GM19395 (cell line): ENCODE measurements around the gene LRFN3.
"Not testable (repeated sequence)": the region's sequence is repeated elsewhere in the genome, so short reads cannot be mapped to it uniquely, and the experiment has no call there.

Experiments
- ATAC-seq: cut with Tn5 transposase; IDR thresholded peaks from one replicate; pipeline ENCODE4 v1.9.1; 2021; ENCODE audit warnings: mild to moderate bottlenecking, moderate library complexity; ENCODE audit not compliant: unreplicated experiment

Gene LRFN3

GRCh38 chr19:35973487-35973886, 37.3 kb downstream of the LRFN3 start:
- no peak for ATAC-seq

DNA sequence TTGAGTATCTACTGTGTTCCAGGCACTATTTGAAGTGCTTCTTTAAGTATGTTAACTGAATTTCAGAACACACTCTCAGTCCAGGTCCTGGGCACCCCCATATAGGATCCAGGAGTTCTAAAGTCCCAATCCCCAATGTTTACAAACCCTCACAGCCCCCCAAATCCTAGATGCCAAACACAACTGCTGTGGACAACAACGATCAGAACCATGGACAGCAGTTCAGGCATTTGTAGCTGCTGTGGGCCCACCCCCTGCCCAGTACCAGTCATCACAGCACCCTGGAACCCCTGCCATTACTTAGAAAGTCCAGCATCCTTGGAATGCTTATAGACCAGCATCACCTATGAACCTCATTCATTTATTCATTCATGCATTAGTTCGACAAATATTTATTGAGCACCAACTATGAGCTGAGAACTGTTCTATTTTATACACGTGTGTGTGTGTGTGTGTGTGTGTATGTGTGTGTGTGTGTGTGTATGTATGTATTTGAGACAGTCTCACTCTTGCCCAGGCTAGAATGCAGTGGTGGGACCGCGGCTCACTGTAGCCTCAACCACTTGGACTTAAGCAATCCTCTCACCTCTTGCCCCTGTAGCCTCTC, 39.5 kb downstream of the LRFN3 start:
- ATAC-seq = no peak

DNA sequence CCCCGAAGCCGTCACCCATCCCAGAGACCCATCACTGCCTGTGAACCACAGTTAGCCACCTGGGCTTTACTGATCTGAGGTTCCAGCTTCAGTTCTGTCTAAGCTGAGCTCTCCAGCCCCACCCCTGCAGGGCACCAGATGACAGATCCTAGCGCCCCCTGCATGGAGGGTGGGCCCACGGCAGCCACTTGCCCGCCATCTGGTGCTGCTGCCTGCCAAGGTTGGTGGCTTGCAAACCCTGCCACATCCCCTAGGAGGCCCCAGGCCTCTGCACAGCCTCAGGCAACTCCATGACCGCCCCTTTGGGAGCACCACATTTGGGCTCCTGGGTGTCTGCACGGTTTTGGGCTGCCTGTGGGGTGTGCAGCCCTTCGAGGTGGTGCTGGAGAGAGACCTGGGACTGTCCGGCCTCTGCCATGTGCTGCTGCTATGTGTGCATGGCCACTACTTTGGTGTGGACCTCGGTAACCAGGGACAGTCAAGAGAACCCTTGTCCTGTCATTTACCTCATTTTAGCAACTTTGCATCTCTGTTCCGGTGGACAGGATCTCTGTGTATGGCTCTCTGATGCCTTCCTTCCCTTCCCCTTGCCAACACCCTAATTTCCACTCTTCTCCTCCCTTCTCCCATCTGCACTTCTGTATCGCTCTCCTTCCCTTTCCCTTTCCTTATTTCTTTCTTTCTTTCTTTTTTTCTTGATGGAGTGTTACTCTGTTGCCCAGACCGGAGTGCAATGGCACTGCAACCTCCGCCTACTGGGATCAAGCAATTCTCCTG, 41.5 kb downstream of the LRFN3 start:
- no peak for ATAC-seq

- no peak for ATAC-seq
Measured at GRCh38 chr19:35978271-35978670, 42.1 kb downstream of the LRFN3 start.

- no peak for ATAC-seq
Measured at GRCh38 chr19:35978832-35979365, 42.7 kb downstream of the LRFN3 start.

- ATAC-seq = not testable (repeated sequence)
Measured at GRCh38 chr19:35980997-35981396, 44.8 kb downstream of the LRFN3 start.

DNA sequence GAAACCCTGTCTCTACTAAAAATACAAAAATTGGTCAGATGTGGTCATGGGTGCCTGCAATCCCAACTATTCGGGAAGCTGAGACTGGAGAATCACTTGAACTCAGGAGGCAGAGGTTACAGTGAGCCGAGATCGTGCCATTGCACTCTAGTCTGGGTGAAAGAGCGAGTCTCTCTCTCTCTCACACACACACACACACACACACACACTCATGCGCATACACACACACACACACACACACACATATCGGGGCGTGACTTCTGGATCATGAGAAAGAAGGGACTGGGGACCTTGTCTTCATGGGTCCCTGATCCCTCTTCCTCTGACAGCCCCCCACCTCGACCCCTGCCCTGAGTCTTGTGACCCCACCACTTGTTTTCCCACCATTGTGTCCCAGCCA, 47.0 kb downstream of the LRFN3 start:
- no peak for ATAC-seq

DNA sequence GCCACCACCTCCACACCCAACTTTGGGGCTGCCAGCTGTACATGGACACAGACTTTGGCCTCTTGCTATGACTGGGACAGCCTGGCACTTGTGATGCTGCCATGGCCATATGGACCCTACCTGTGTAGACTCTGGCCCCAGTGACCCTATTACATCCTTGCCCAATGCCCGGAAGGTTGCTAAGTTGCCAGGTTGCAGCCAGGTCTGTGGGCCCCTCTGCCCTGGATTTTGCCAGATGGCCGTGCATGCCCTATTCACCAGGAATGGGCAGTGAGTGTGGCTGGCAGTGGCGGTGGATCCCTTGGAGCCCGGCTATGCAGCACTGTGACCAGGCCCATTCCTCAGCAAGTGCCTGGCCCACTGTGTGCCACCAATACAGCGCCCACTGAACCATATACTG, 49.9 kb downstream of the LRFN3 start:
- no peak for ATAC-seq

GRCh38 chr19:35986664-35987570, 50.7 kb downstream of the LRFN3 start:
- no peak for ATAC-seq

- ATAC-seq = no peak
Measured at GRCh38 chr19:35987571-35987896, 51.4 kb downstream of the LRFN3 start.

- no peak for ATAC-seq
Measured at GRCh38 chr19:35988824-35989223, 52.6 kb downstream of the LRFN3 start.

DNA sequence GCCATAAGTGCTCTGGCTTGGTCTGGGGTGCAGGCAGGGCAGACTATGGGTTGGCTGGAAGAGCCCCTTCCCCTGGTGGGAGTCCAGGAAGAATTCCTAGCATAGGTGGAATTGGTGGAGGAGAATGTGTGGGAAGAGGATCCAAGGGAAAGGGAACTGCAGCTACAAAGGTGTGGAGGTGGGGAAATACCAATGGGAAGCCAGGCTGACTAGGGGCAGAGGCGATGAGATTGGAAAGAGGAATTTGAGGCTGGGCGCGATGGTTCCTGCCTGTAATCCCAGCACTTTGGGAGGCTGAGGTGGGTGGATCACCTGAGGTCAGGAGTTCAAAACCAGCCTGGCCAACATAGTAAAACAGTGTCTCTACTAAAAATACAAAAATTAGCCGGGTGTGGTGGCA, 54.0 kb downstream of the LRFN3 start:
- ATAC-seq = no peak

DNA sequence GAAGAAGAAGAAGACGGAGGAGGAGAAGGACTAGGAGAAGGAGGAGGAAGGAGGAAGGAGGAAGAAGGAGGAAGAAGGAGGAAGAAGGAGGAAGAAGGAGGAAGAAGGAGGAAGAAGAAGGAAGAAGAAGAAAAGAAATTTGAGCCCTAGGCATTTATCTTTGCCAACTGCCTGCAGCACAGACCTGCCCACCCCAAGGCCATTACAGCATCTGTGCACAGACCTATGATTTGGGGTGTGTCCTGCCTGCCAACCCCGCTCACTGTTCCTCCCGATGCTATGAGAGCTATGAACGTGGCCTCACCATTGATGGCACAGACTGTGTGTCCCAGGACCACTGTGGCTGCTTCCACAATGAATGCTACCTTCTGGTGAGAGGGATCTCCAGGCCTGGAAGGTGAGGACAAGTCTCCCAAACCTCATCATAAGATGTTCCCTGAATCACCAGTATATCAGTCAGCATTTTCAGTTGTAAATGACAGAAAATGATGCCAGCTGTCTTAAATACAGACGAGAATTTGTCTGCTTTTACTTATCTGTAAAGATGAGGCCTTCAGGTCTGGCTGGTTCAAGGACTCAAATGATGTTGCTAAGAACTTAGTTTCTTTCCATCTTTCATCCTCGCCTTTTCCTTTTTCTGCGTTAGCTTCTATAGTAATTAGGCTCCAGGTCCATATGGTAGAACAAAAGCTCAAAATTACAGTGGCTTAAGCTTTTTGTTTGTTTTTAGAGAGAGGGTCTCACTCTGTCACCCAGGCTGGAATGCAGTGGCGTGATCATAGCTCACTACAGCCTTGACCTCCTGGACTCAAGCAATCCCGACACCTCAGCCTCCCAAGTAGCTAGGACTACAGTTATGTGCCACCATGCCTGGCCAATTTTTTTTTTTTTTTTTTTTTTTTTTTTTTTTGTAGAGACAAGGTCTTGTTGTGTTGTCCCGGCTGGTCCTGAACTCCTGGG, 54.9 kb downstream of the LRFN3 start:
- no peak for ATAC-seq

GRCh38 chr19:35991731-35992450, 55.7 kb downstream of the LRFN3 start:
- ATAC-seq = no peak

GRCh38 chr19:35992907-35993765, 57.0 kb downstream of the LRFN3 start:
- ATAC-seq = no peak

- no peak for ATAC-seq
Measured at GRCh38 chr19:35993923-35994598, 57.9 kb downstream of the LRFN3 start.
